CD4-positive, CD25-positive, alpha-beta regulatory T cell (primary cell): Measurements from ENCODE around the gene NR3C1. TPM values are rescaled to one million over a fixed set of nuclear protein-coding genes. Genes with fewer than 3 reads are reported as not detected.
A peak's percentile ranks its signal among the peaks of the same experiment; 100 is the strongest.

Source experiments
- ATAC-seq, 2 donors: fragments of 150-1000 bp; cut with Tn5 transposase; one replicate each; pipeline ENCODE4 v1.10.0; 2021; ENCODE audit warnings: low read depth in 2 of 2, moderate number of reproducible peaks in 2 of 2, moderate library complexity in 1 of 2
- DNase-seq, 3 donors: peaks; one replicate each; pipeline versions ENCODE4 v3.0.0 to v3.0.0-alpha.2; 2012 to 2022; ENCODE audit warnings: mixed read lengths in 1 of 3
- H3K27ac ChIP-seq: one replicate; pipeline ENCODE4 v1.7.0; 2013; ENCODE audit warnings: mild to moderate bottlenecking, low read length; ENCODE audit not compliant: insufficient read depth, poor library complexity, severe bottlenecking
- H3K27me3 ChIP-seq: one replicate; pipeline ENCODE4 v1.7.0; 2013; ENCODE audit warnings: low read length; ENCODE audit not compliant: control insufficient read depth, insufficient read depth
- H3K36me3 ChIP-seq: one replicate; pipeline ENCODE4 v1.7.0; 2013; ENCODE audit warnings: mild to moderate bottlenecking, low read length, moderate library complexity; ENCODE audit not compliant: control insufficient read depth, insufficient read depth
- H3K4me1 ChIP-seq: 2 replicates; pipeline ENCODE4 v1.7.0; 2013; ENCODE audit warnings: mild to moderate bottlenecking, low read length; ENCODE audit not compliant: insufficient read depth, control insufficient read depth, poor library complexity, severe bottlenecking
- H3K4me3 ChIP-seq: one replicate; pipeline ENCODE4 v1.7.0; 2013; ENCODE audit warnings: low read depth, mild to moderate bottlenecking, low read length, moderate library complexity
- H3K9me3 ChIP-seq, 2 experiments: 1 replicate in 1 of 2; 2 replicates in 1 of 2; pipeline ENCODE4 v1.7.0; 2013; ENCODE audit warnings: low read length in 2 of 2, mild to moderate bottlenecking in 1 of 2, moderate library complexity in 1 of 2; ENCODE audit not compliant: control insufficient read depth in 2 of 2
- H3K27ac Mint-ChIP-seq, 3 donors: one replicate each; pipeline ENCODE4 v1.8.0; 2020 to 2022; ENCODE audit warnings: mild to moderate bottlenecking in 3 of 3, mixed read lengths in 3 of 3, moderate library complexity in 2 of 3
- H3K27me3 Mint-ChIP-seq: one replicate; pipeline ENCODE4 v1.8.0; 2022; ENCODE audit warnings: mild to moderate bottlenecking, mixed read lengths
- H3K36me3 Mint-ChIP-seq: one replicate; pipeline ENCODE4 v1.8.0; 2020; ENCODE audit warnings: mixed read lengths
- H3K4me1 Mint-ChIP-seq, 4 donors: one replicate each; pipeline ENCODE4 v1.8.0; 2020 to 2022; ENCODE audit warnings: mixed read lengths in 4 of 4, mild to moderate bottlenecking in 1 of 4
- H3K4me3 Mint-ChIP-seq, 4 donors: one replicate each; pipeline ENCODE4 v1.8.0; 2020 to 2022; ENCODE audit warnings: mild to moderate bottlenecking in 4 of 4, mixed read lengths in 4 of 4, moderate library complexity in 3 of 4
- H3K9me3 Mint-ChIP-seq, 7 donors: one replicate each; pipeline ENCODE4 v1.8.0; 2020 to 2022; ENCODE audit warnings: mixed read lengths in 7 of 7, mild to moderate bottlenecking in 3 of 7, moderate library complexity in 2 of 7
- polyA plus RNA-seq, 4 donors: library from polyadenylated mRNA; unstranded; fragments of 300-500 nt; fragmentation: Illumina TruSeq; gene quantifications; one replicate each; pipeline ENCODE4 v1.2.3, GENCODE V29; 2021
- total RNA-seq: library from RNA; stranded (reverse); gene quantifications from one replicate; pipeline ENCODE4 v1.2.3, GENCODE V29; 2022

Gene NR3C1
- total and polyA plus RNA-seq, 5 donors from 2014 or later, result 62.5 to 154 (median 75.1) TPM

GRCh38 chr5:143364061-143364460, 39.4 kb downstream of the NR3C1 start:
- H3K4me1 ChIP-seq, result peaks cover 29% of the 10 kb centered on the region
- H3K27me3 ChIP-seq, result no peaks in the 10 kb centered on the region
- H3K27ac ChIP-seq, result no peak overlapping the region
- H3K9me3 ChIP-seq, result peaks cover 3 to 4% of the 10 kb centered on the region in 2 experiments
- H3K36me3 Mint-ChIP-seq, result peaks cover 38% of the 10 kb centered on the region
- peaks cover 0 to 8% (median 5%) of the 10 kb centered on the region in 7 donors for H3K9me3 Mint-ChIP-seq
- H3K4me1 Mint-ChIP-seq, result peaks cover 65 to 88% (median 75%) of the 10 kb centered on the region in 4 donors
- H3K27ac Mint-ChIP-seq, result peak overlapping the region in 1 of 3 donors; percentile 61
- peak overlapping the region in 1 of 4 donors; percentile 53 for H3K4me3 Mint-ChIP-seq
- ATAC-seq, result no peak
- no peak overlapping the region for H3K4me3 ChIP-seq
- peaks cover 3% of the 10 kb centered on the region for H3K36me3 ChIP-seq
- no peaks in the 10 kb centered on the region for H3K27me3 Mint-ChIP-seq
- no peak for DNase-seq

GRCh38 chr5:143362664-143363227, 40.7 kb downstream of the NR3C1 start:
- Mint-ChIP-seq H3K27ac (peak overlapping the region in 1 of 3 donors; percentile 17), H3K36me3 (peaks cover 30% of the 10 kb centered on the region), H3K4me3 (peak overlapping the region in 2 of 4 donors; percentile 53 to 59), H3K27me3 (no peaks in the 10 kb centered on the region), H3K9me3 (peaks cover 0 to 8% (median 5%) of the 10 kb centered on the region in 7 donors), H3K4me1 (peaks cover 65 to 86% (median 75%) of the 10 kb centered on the region in 4 donors)
- Histone ChIP-seq H3K36me3 (peaks cover 3% of the 10 kb centered on the region), H3K27ac (no peak overlapping the region), H3K9me3 (peaks cover 3 to 4% of the 10 kb centered on the region in 2 experiments), H3K4me3 (no peak overlapping the region), H3K27me3 (no peaks in the 10 kb centered on the region), H3K4me1 (peaks cover 33% of the 10 kb centered on the region)
- ATAC-seq, result no peak
- DNase-seq, result no peak

- ATAC-seq, result no peak
- Histone ChIP-seq H3K27ac (no peak overlapping the region), H3K4me3 (no peak overlapping the region), H3K9me3 (peaks cover 3 to 4% of the 10 kb centered on the region in 2 experiments), H3K4me1 (peaks cover 39% of the 10 kb centered on the region), H3K36me3 (peaks cover 3% of the 10 kb centered on the region), H3K27me3 (no peaks in the 10 kb centered on the region)
- H3K9me3 Mint-ChIP-seq, result peaks cover 0 to 8% (median 5%) of the 10 kb centered on the region in 7 donors
- H3K27ac Mint-ChIP-seq, result peak overlapping the region in 2 of 3 donors; percentile 26 to 39
- peaks cover 26% of the 10 kb centered on the region for H3K36me3 Mint-ChIP-seq
- H3K4me1 Mint-ChIP-seq, result peaks cover 58 to 86% (median 74%) of the 10 kb centered on the region in 4 donors
- DNase-seq, result no peak
- no peaks in the 10 kb centered on the region for H3K27me3 Mint-ChIP-seq
- H3K4me3 Mint-ChIP-seq, result peak overlapping the region in 2 of 4 donors; percentile 30 to 54
Observed at GRCh38 chr5:143361438-143361837, 42.0 kb downstream of the NR3C1 start.

- Histone ChIP-seq H3K36me3 (peaks cover 3% of the 10 kb centered on the region), H3K4me1 (peaks cover 45% of the 10 kb centered on the region), H3K9me3 (peaks cover 3 to 4% of the 10 kb centered on the region in 2 experiments), H3K4me3 (peak overlapping the region; percentile 12), H3K27me3 (no peaks in the 10 kb centered on the region), H3K27ac (peak overlapping the region; percentile 38)
- Mint-ChIP-seq H3K27ac (peak overlapping the region; percentile 12 to 84 (median 51)), H3K27me3 (no peaks in the 10 kb centered on the region), H3K4me3 (peak overlapping the region in 3 of 4 donors; percentile 7 to 52 (median 12)), H3K4me1 (peaks cover 57 to 86% (median 73%) of the 10 kb centered on the region in 4 donors), H3K9me3 (peaks cover 0 to 8% (median 5%) of the 10 kb centered on the region in 7 donors), H3K36me3 (peaks cover 23% of the 10 kb centered on the region)
- ATAC-seq (no peak), DNase-seq (no peak)
Observed at GRCh38 chr5:143360755-143361154, 42.7 kb downstream of the NR3C1 start.

GRCh38 chr5:143359869-143360268, 43.6 kb downstream of the NR3C1 start:
- peak overlapping the region; percentile 22 for H3K4me3 ChIP-seq
- H3K36me3 Mint-ChIP-seq, result peaks cover 15% of the 10 kb centered on the region
- no peak for ATAC-seq
- no peaks in the 10 kb centered on the region for H3K27me3 ChIP-seq
- H3K27ac Mint-ChIP-seq, result peak overlapping the region in 1 of 3 donors; percentile 8
- H3K9me3 Mint-ChIP-seq, result peaks cover 0 to 5% (median 2%) of the 10 kb centered on the region in 7 donors
- no peak overlapping the region for H3K4me3 Mint-ChIP-seq
- H3K27me3 Mint-ChIP-seq, result no peaks in the 10 kb centered on the region
- peak in 1 of 3 donors; percentile 11 for DNase-seq
- no peak overlapping the region for H3K27ac ChIP-seq
- peaks cover 0 to 4% of the 10 kb centered on the region in 2 experiments for H3K9me3 ChIP-seq
- H3K4me1 ChIP-seq, result peaks cover 54% of the 10 kb centered on the region
- no peaks in the 10 kb centered on the region for H3K36me3 ChIP-seq
- H3K4me1 Mint-ChIP-seq, result peaks cover 51 to 86% (median 70%) of the 10 kb centered on the region in 4 donors

- Mint-ChIP-seq H3K27me3 (no peaks in the 10 kb centered on the region), H3K4me1 (peaks cover 47 to 91% (median 71%) of the 10 kb centered on the region in 4 donors), H3K36me3 (peaks cover 2% of the 10 kb centered on the region), H3K9me3 (no peaks in the 10 kb centered on the region), H3K4me3 (peak overlapping the region in 2 of 4 donors; percentile 19 to 32), H3K27ac (peak overlapping the region in 2 of 3 donors; percentile 78 to 80)
- no peak overlapping the region for H3K4me3 ChIP-seq
- DNase-seq (no peak), ATAC-seq (no peak)
- no peaks in the 10 kb centered on the region for H3K27me3 ChIP-seq
- no peaks in the 10 kb centered on the region for H3K9me3 ChIP-seq
- no peak overlapping the region for H3K27ac ChIP-seq
- peaks cover 72% of the 10 kb centered on the region for H3K4me1 ChIP-seq
- no peaks in the 10 kb centered on the region for H3K36me3 ChIP-seq
Observed at GRCh38 chr5:143356855-143357583, 46.5 kb downstream of the NR3C1 start.

- Histone ChIP-seq H3K27ac (peak overlapping the region; percentile 38), H3K4me3 (peak overlapping the region; percentile 35), H3K9me3 (no peaks in the 10 kb centered on the region), H3K4me1 (peaks cover 68% of the 10 kb centered on the region), H3K36me3 (no peaks in the 10 kb centered on the region), H3K27me3 (no peaks in the 10 kb centered on the region)
- H3K27me3 Mint-ChIP-seq, result no peaks in the 10 kb centered on the region
- H3K9me3 Mint-ChIP-seq, result no peaks in the 10 kb centered on the region
- peak overlapping the region in 2 of 4 donors; percentile 22 to 39 for H3K4me3 Mint-ChIP-seq
- peak overlapping the region in 1 of 3 donors; percentile 80 for H3K27ac Mint-ChIP-seq
- peaks cover 2% of the 10 kb centered on the region for H3K36me3 Mint-ChIP-seq
- ATAC-seq, result peak; percentile 76 to 79
- peak; percentile 29 to 52 (median 35) for DNase-seq
- H3K4me1 Mint-ChIP-seq, result peaks cover 37 to 84% (median 65%) of the 10 kb centered on the region in 4 donors
Observed at GRCh38 chr5:143355710-143356109, 47.8 kb downstream of the NR3C1 start.
